Heart right ventricle (tissue), 16 donors: ENCODE measurements around the gene SH3RF2. TPM values are rescaled to one million over a fixed set of nuclear protein-coding genes. Genes with fewer than 3 reads are reported as not detected.

ENCODE experiments used
- ATAC-seq, 8 donors: fragments of 200-7000 bp; cut with Tn5 transposase; one replicate each; pipeline ENCODE4 v1.9.1; 2020; ENCODE audit warnings: mild to moderate bottlenecking in 8 of 8, moderate library complexity in 8 of 8, moderate number of reproducible peaks in 1 of 8
- DNase-seq, 2 donors: peaks; one replicate each; pipeline ENCODE4 v3.0.0-alpha.2; 2020
- H3K27ac ChIP-seq, 10 donors: fragments of 200-600 bp; sonication (generic) in 2 of 10; one replicate each; pipeline versions ENCODE4 v1.5.0 to v1.8.0; 2020 to 2022; ENCODE audit warnings: mild to moderate bottlenecking in 3 of 10
- H3K27me3 ChIP-seq, 7 donors: fragments of 200-600 bp; one replicate each; pipeline ENCODE4 v1.8.0; 2021 to 2022; ENCODE audit warnings: mild to moderate bottlenecking in 2 of 7
- H3K36me3 ChIP-seq, 9 donors: fragments of 200-600 bp; sonication (generic) in 1 of 9; one replicate each; pipeline versions ENCODE4 v1.5.0 to v1.8.0; 2020 to 2022; ENCODE audit warnings: mild to moderate bottlenecking in 2 of 9
- H3K4me1 ChIP-seq, 9 donors: fragments of 200-600 bp; sonication (generic) in 1 of 9; one replicate each; pipeline versions ENCODE4 v1.5.0 to v1.8.0; 2020 to 2022; ENCODE audit warnings: mild to moderate bottlenecking in 4 of 9
- H3K4me3 ChIP-seq, 10 donors: fragments of 200-600 bp; sonication (generic) in 2 of 10; one replicate each; pipeline versions ENCODE4 v1.5.0 to v1.8.0; 2020 to 2022; ENCODE audit warnings: mild to moderate bottlenecking in 7 of 10, moderate library complexity in 2 of 10
- H3K9me3 ChIP-seq, 11 donors: fragments of 200-600 bp in 10 of 11; sonication (generic) in 2 of 11; one replicate each; pipeline versions ENCODE4 v1.5.0 to v1.8.0; 2013 to 2022; ENCODE audit warnings: mild to moderate bottlenecking in 2 of 11, control low read depth in 1 of 11, moderate library complexity in 1 of 11
- WGBS, 2 donors: extraction: QIAGEN DNeasy Blood & Tissue Kit; methylation state at CpG; one replicate each; pipeline ENCODE4 v1.1.7; 2013; ENCODE audit warnings: inconsistent platforms in 1 of 2; 5-methylcytosine and 5-hydroxymethylcytosine counted together
- intact Hi-C, 10 donors: fragments of 100-400 bp; cut with DNase I; formaldehyde crosslinking; loops; one replicate each; pipeline versions ENCODE4 v1.11.1 to v1.14.2; 2022
- polyA plus RNA-seq, 2 donors: library from polyadenylated mRNA; stranded (reverse); fragments of 200-250 nt; gene quantifications; one replicate each; pipeline ENCODE4 v1.2.3, GENCODE V29; 2013
- total RNA-seq, 10 donors: library from RNA; stranded (reverse); fragmentation: NEBNext Ultra II Directional in 3 of 10; extraction: Animal tissue kit (Norgen Biotek cat#: 25700) in 3 of 10; gene quantifications; one replicate each; pipeline versions ENCODE4 v1.2.1 to v1.2.4, GENCODE V29; 2021 to 2023
- TF ChIP-seq, protein P1 (sequence below), 9 donors: fragments of 200-600 bp; sonication (generic) in 2 of 9; IDR thresholded peaks; one replicate each; pipeline versions ENCODE4 v1.5.0 to v1.8.0; 2021 to 2022; ENCODE audit warnings: antibody characterized with exemption in 9 of 9, mild to moderate bottlenecking in 5 of 9, moderate library complexity in 1 of 9
- donor health status: Arrhythmogenic right ventricular cardiomyopathy.
- donor health status: ischemic (EF 13 %, LVEDD 7.1; RV severe dilation, severe dysfunction).
- donor health status: healthy with polysubstance abuse.
- donor health status: DM: no; HTN: yes; CAD: no.
- donor health status: DM: no; HTN: no; CAD: no.
- donor health status: ischemic (EF 25% LVEDD 6.9; RV normal size, moderate dysfunction).
- donor health status: ischemic (EF 25% LVEDD 5.7; RV mildly dilated, moderate dysfunction).
- donor health status: healthy.
- donor health status: DM: yes; HTN: yes; CAD: no.
- donor health status: Ischemic cardiomyopathy.
- donor health status: ischemic (EF 35%, LVEDD 5.7; RV mildly dilated, moderate dysfunction).
- donor health status: nonischemic (EF 11% LVEDD 7.7; RV severe dilation, severe dysfunction).
- donor health status: DM: yes; HTN: yes; CAD: no.
- donor health status: PGD.
- donor health status: ischemic (EF 29% LVEDD 5.4; RV normal size, mild dysfunction).
- donor health status: nonischemic (EF 23%, LVEDD 6.1; RV moderate dilation, normal function).

SH3RF2 gene
- total and polyA plus RNA-seq, 12 donors, result 32.9 to 887 (median 219) TPM

DNA sequence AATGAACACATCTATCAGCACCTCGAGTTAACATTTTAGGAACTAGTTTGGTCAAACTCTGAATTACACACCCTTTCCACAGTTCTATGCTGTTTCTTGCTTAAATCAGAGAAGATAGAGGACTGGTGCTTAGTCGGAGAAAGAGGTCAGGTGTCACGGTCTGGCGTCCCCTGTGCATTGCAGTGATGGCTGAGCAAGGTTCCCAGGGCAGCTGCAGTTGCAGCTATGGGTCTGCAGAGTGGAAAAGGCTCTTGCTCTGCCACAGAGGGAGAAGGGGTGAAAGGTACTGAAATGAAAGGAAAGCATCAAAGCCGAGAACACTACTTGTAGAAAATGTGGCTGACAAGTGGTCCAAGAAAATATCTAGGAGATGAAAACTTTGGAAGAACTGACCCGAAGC, 25.2 kb upstream of the SH3RF2 start:
- no peaks in the 10 kb centered on the region for H3K27me3 ChIP-seq
- no peaks in the 10 kb centered on the region for H3K9me3 ChIP-seq
- 74 to 79% methylated on average over 6 of the region's 6 CpGs for WGBS, 2 donors
- intact Hi-C loops, result no loop called here
- DNase-seq (no peak), ATAC-seq (no peak)
- no peak overlapping the region for H3K27ac ChIP-seq
- H3K4me1 ChIP-seq, result no peaks in the 10 kb centered on the region
- TF ChIP-seq, protein P1, sequence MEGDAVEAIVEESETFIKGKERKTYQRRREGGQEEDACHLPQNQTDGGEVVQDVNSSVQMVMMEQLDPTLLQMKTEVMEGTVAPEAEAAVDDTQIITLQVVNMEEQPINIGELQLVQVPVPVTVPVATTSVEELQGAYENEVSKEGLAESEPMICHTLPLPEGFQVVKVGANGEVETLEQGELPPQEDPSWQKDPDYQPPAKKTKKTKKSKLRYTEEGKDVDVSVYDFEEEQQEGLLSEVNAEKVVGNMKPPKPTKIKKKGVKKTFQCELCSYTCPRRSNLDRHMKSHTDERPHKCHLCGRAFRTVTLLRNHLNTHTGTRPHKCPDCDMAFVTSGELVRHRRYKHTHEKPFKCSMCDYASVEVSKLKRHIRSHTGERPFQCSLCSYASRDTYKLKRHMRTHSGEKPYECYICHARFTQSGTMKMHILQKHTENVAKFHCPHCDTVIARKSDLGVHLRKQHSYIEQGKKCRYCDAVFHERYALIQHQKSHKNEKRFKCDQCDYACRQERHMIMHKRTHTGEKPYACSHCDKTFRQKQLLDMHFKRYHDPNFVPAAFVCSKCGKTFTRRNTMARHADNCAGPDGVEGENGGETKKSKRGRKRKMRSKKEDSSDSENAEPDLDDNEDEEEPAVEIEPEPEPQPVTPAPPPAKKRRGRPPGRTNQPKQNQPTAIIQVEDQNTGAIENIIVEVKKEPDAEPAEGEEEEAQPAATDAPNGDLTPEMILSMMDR (IDR thresholded peaks at IDR 0.05), result no peak
- H3K4me3 ChIP-seq, result no peak overlapping the region
- no peaks in the 10 kb centered on the region for H3K36me3 ChIP-seq

DNA sequence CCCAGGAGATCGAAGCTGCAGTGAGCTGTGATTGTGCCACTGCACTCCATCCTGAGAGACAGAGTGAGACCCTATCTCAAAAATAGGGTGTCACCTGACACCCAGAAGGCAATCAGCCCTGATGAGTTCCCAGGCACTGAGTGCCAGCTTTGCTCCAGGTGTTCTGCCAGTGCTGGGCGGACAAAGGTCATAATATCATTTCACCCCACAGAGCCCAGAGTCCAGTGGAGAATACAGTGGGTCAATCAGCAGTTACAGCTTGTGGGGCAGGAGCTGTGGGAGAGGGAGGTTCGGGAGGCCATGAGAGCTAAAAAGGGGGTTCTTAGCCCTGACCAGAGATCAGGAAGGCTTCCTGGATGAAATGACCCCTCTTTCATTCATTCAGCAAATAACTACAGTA, 24.4 kb upstream of the SH3RF2 start:
- H3K4me1 ChIP-seq, result peaks cover 0 to 3% (median 0%) of the 10 kb centered on the region in 9 donors
- TF ChIP-seq, protein P1 (IDR thresholded peaks at IDR 0.05), result no peak
- no peak for DNase-seq
- ATAC-seq, result no peak
- intact Hi-C loops, result no loop called here
- H3K4me3 ChIP-seq, result no peak overlapping the region
- no peak overlapping the region for H3K27ac ChIP-seq
- H3K36me3 ChIP-seq, result no peaks in the 10 kb centered on the region
- H3K27me3 ChIP-seq, result no peaks in the 10 kb centered on the region
- H3K9me3 ChIP-seq, result no peaks in the 10 kb centered on the region
- 88 to 91% methylated on average over 3 of the region's 3 CpGs for WGBS, 2 donors

DNA sequence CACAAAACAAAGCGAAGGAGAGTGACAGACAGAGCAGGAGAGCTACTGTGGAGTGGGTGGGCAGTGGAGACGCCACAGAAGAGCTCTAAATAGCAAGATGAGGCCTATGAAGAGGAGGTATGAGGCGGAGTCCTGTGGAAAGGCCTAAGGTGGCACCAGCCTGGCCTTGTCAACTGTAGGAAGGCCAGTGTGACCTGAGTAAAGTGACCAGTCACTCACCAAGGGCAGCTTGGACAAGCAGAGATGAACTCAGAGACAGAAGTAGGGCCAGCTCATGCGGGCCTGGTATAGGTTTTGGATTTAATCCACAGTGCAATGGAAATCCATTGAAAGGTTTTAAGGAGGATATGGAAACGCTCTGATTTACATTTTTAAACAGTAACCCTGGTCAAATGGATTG, 23.8 kb upstream of the SH3RF2 start:
- no peaks in the 10 kb centered on the region for H3K9me3 ChIP-seq
- ATAC-seq, result no peak
- 91 to 93% methylated on average over 5 of the region's 5 CpGs for WGBS, 2 donors
- TF ChIP-seq, protein P1 (IDR thresholded peaks at IDR 0.05), result no peak
- H3K27ac ChIP-seq, result no peak overlapping the region
- DNase-seq, result no peak
- H3K4me3 ChIP-seq, result no peak overlapping the region
- H3K36me3 ChIP-seq, result no peaks in the 10 kb centered on the region
- peaks cover 0 to 8% (median 0%) of the 10 kb centered on the region in 9 donors for H3K4me1 ChIP-seq
- intact Hi-C loops, result no loop called here
- H3K27me3 ChIP-seq, result no peaks in the 10 kb centered on the region

DNA sequence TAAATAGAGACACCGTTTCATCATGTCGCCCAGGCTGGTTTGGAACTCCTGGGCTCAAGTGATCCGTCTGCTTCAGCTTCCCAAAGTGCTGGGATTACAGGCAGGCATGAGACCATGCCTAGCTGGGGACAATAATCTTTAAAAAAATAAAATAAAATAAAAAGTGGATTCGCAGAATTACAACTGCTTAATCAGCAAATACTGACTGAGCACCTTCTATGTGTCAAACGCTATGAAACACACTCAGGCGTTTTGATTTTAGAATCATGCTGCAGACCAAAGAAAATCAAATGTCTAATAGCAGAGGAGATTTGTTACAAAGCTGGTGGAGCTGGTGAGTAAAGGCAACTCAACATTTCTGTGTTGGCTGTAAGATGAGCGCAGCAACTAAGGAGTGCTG, 22.7 kb upstream of the SH3RF2 start:
- Histone ChIP-seq H3K27ac (no peak overlapping the region), H3K36me3 (no peaks in the 10 kb centered on the region), H3K9me3 (no peaks in the 10 kb centered on the region), H3K4me1 (peaks cover 0 to 11% (median 0%) of the 10 kb centered on the region in 9 donors), H3K4me3 (no peak overlapping the region), H3K27me3 (no peaks in the 10 kb centered on the region)
- DNase-seq, result no peak
- WGBS, 2 donors, result 93 to 96% methylated on average over 7 of the region's 7 CpGs
- intact Hi-C loops, result no loop called here
- TF ChIP-seq, protein P1 (IDR thresholded peaks at IDR 0.05), result no peak
- no peak for ATAC-seq
